HUES6 (cell line): ENCODE data around the gene PARD3B.

Experiments
- H3K27ac ChIP-seq: 2 replicates; pipeline ENCODE4 v1.7.0; 2013; ENCODE audit warnings: low read depth, mild to moderate bottlenecking, low read length, inconsistent platforms
- H3K27me3 ChIP-seq: 2 replicates; pipeline ENCODE4 v1.6.1; 2013; ENCODE audit warnings: low read length; ENCODE audit not compliant: control insufficient read depth, insufficient read depth
- H3K36me3 ChIP-seq: 2 replicates; pipeline ENCODE4 v1.6.1; 2013; ENCODE audit warnings: low read length; ENCODE audit not compliant: control insufficient read depth, insufficient read depth
- H3K4me1 ChIP-seq: 2 replicates; pipeline ENCODE4 v1.6.1; 2013; ENCODE audit warnings: low read length; ENCODE audit not compliant: control insufficient read depth, insufficient read depth
- H3K4me3 ChIP-seq: 2 replicates; pipeline ENCODE4 v1.5.1; 2013; ENCODE audit warnings: low read depth, low read length
- H3K9ac ChIP-seq: one replicate; pipeline ENCODE4 v1.6.1; 2013; ENCODE audit warnings: mild to moderate bottlenecking, low read length
- H3K9me3 ChIP-seq: 2 replicates; pipeline ENCODE4 v1.6.1; 2013; ENCODE audit warnings: low read depth, low read length; ENCODE audit not compliant: control insufficient read depth, insufficient read depth

The PARD3B gene

GRCh38 chr2:204635478-204635877, 90.2 kb downstream of the PARD3B start:
- Histone ChIP-seq H3K27me3 (no peaks in the 10 kb centered on the region), H3K4me1 (no peaks in the 10 kb centered on the region), H3K36me3 (no peaks in the 10 kb centered on the region), H3K27ac (no peak overlapping the region), H3K9ac (no peak overlapping the region), H3K4me3 (no peak overlapping the region), H3K9me3 (no peaks in the 10 kb centered on the region)

GRCh38 chr2:204638471-204639194, 93.4 kb downstream of the PARD3B start:
- no peaks in the 10 kb centered on the region for H3K4me1 ChIP-seq

GRCh38 chr2:204643326-204643725, 98.1 kb downstream of the PARD3B start:
- Histone ChIP-seq H3K36me3 (no peaks in the 10 kb centered on the region), H3K4me3 (no peak overlapping the region), H3K9ac (no peak overlapping the region), H3K9me3 (no peaks in the 10 kb centered on the region), H3K27ac (no peak overlapping the region), H3K27me3 (no peaks in the 10 kb centered on the region), H3K4me1 (no peaks in the 10 kb centered on the region)

More at GRCh38 chr2:204638471-204639194, 93.4 kb downstream of the PARD3B start:
- Histone ChIP-seq H3K27me3 (no peaks in the 10 kb centered on the region), H3K27ac (no peak overlapping the region), H3K9ac (no peak overlapping the region), H3K9me3 (no peaks in the 10 kb centered on the region), H3K4me3 (no peak overlapping the region), H3K36me3 (no peaks in the 10 kb centered on the region)

GRCh38 chr2:204645018-204645773, 99.9 kb downstream of the PARD3B start:
- H3K4me1 ChIP-seq: no peaks in the 10 kb centered on the region
- H3K9ac ChIP-seq: no peak overlapping the region
- no peaks in the 10 kb centered on the region for H3K9me3 ChIP-seq
- no peaks in the 10 kb centered on the region for H3K27me3 ChIP-seq
- no peak overlapping the region for H3K27ac ChIP-seq
- no peak overlapping the region for H3K4me3 ChIP-seq
- H3K36me3 ChIP-seq: no peaks in the 10 kb centered on the region

GRCh38 chr2:204647626-204648025, 102.4 kb downstream of the PARD3B start:
- H3K4me1 ChIP-seq: no peaks in the 10 kb centered on the region

GRCh38 chr2:204650611-204651010, 105.3 kb downstream of the PARD3B start:
- no peaks in the 10 kb centered on the region for H3K36me3 ChIP-seq

More at GRCh38 chr2:204647626-204648025, 102.4 kb downstream of the PARD3B start:
- H3K36me3 ChIP-seq: no peaks in the 10 kb centered on the region
- no peak overlapping the region for H3K4me3 ChIP-seq
- no peaks in the 10 kb centered on the region for H3K27me3 ChIP-seq
- peaks cover 14% of the 10 kb centered on the region; the same call in 1 of the 2 replicates for H3K9me3 ChIP-seq
- H3K27ac ChIP-seq: no peak overlapping the region
- no peak overlapping the region for H3K9ac ChIP-seq

GRCh38 chr2:204652063-204652462, 106.8 kb downstream of the PARD3B start:
- H3K27ac ChIP-seq: no peak overlapping the region
- H3K27me3 ChIP-seq: no peaks in the 10 kb centered on the region
- H3K36me3 ChIP-seq: no peaks in the 10 kb centered on the region
- no peak overlapping the region for H3K9ac ChIP-seq
- peaks cover 16% of the 10 kb centered on the region; the same call in 1 of the 2 replicates for H3K9me3 ChIP-seq
- H3K4me1 ChIP-seq: no peaks in the 10 kb centered on the region
- no peak overlapping the region for H3K4me3 ChIP-seq

More at GRCh38 chr2:204650611-204651010, 105.3 kb downstream of the PARD3B start:
- H3K4me1 ChIP-seq: no peaks in the 10 kb centered on the region
- H3K27me3 ChIP-seq: no peaks in the 10 kb centered on the region
- peaks cover 16% of the 10 kb centered on the region; the same call in 1 of the 2 replicates for H3K9me3 ChIP-seq
- H3K9ac ChIP-seq: no peak overlapping the region
- no peak overlapping the region for H3K27ac ChIP-seq
- no peak overlapping the region for H3K4me3 ChIP-seq

GRCh38 chr2:204654669-204655068, 109.4 kb downstream of the PARD3B start:
- Histone ChIP-seq H3K27ac (no peak overlapping the region), H3K27me3 (no peaks in the 10 kb centered on the region), H3K9me3 (peaks cover 16% of the 10 kb centered on the region; the same call in 1 of the 2 replicates), H3K36me3 (no peaks in the 10 kb centered on the region), H3K9ac (no peak overlapping the region), H3K4me1 (no peaks in the 10 kb centered on the region), H3K4me3 (no peak overlapping the region)

GRCh38 chr2:204655101-204655500, 109.8 kb downstream of the PARD3B start:
- Histone ChIP-seq H3K4me1 (no peaks in the 10 kb centered on the region), H3K27ac (no peak overlapping the region), H3K36me3 (no peaks in the 10 kb centered on the region), H3K9ac (no peak overlapping the region), H3K4me3 (no peak overlapping the region), H3K9me3 (peaks cover 16% of the 10 kb centered on the region; the same call in 1 of the 2 replicates), H3K27me3 (no peaks in the 10 kb centered on the region)

- Histone ChIP-seq H3K9ac (no peak overlapping the region), H3K4me3 (no peak overlapping the region), H3K4me1 (no peaks in the 10 kb centered on the region), H3K9me3 (peaks cover 16% of the 10 kb centered on the region; the same call in 1 of the 2 replicates), H3K27ac (no peak overlapping the region), H3K27me3 (no peaks in the 10 kb centered on the region), H3K36me3 (no peaks in the 10 kb centered on the region)
Observed at GRCh38 chr2:204655626-204656025, 110.4 kb downstream of the PARD3B start.

- no peak overlapping the region for H3K4me3 ChIP-seq
- no peaks in the 10 kb centered on the region for H3K27me3 ChIP-seq
- no peaks in the 10 kb centered on the region for H3K36me3 ChIP-seq
- no peak overlapping the region for H3K27ac ChIP-seq
- peaks cover 8% of the 10 kb centered on the region; the same call in 1 of the 2 replicates for H3K9me3 ChIP-seq
- H3K4me1 ChIP-seq: no peaks in the 10 kb centered on the region
- no peak overlapping the region for H3K9ac ChIP-seq
Observed at GRCh38 chr2:204657024-204657423, 111.7 kb downstream of the PARD3B start.
